ENCODE measurements around the gene ZNF778. TPM values are rescaled to one million over a fixed set of nuclear protein-coding genes. Genes with fewer than 3 reads are reported as not detected.

The ZNF778 gene
- total RNA-seq, 2 experiments from 2014 or later, result 8.1 to 9.3 TPM

DNA sequence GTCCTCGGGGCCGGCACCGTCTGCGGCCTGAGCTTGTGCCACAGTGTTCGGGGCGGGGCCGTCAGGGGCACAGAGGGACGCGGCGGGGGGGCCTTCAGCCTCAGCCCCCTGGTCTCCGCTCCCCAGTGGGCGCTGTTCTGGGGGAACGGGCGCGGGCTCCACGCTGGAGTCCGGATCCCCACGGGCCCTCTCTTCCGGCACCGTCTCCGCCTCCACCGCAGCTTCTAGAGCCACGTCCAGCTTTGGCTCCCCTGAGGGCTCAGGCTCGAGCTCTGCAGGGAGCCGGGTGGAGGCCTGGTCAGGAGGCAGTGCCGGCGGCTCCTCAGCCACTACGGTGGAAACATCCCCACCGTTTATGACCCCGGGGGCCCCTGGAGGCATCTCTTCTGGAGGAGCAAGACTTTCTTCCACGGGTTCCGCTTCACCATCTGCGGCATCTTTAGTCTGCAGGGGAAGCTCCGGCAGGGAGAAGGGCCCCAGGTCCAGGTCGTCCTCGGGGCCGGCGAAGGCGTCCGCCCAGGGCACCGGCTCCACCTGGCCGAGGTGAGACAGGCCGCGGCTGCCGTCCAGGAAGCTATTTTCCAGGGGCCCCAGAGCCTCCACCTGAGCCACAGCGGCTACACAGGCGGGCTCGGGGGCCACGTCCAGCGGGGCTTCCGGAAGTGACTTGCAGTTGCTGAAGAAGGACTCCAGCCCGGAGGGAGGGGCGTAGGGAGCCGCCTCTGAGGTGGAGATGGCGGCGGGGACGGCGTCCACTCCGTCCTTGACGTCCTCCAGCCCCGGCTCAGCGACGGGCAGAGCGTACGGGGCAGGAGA lies 62.4 kb downstream of the ZNF778 start:
- Mint-ChIP-seq H3K36me3 (peaks cover 8% of the 10 kb centered on the region), H3K4me3 (no peak overlapping the region), H3K9me3 (ENCODE audit: low read depth) (no peaks in the 10 kb centered on the region), H3K27ac (no peak overlapping the region), H3K27me3 (no peaks in the 10 kb centered on the region), H3K4me1 (no peaks in the 10 kb centered on the region)
- ATAC-seq (no peak), DNase-seq (no peak)
- CTCF ChIA-PET, result interaction anchor here (1.1 kb wide), 2 partner anchors 9 to 18 kb away, joined by 3 read pairs; no protein-coding TSS in a partner anchor

DNA sequence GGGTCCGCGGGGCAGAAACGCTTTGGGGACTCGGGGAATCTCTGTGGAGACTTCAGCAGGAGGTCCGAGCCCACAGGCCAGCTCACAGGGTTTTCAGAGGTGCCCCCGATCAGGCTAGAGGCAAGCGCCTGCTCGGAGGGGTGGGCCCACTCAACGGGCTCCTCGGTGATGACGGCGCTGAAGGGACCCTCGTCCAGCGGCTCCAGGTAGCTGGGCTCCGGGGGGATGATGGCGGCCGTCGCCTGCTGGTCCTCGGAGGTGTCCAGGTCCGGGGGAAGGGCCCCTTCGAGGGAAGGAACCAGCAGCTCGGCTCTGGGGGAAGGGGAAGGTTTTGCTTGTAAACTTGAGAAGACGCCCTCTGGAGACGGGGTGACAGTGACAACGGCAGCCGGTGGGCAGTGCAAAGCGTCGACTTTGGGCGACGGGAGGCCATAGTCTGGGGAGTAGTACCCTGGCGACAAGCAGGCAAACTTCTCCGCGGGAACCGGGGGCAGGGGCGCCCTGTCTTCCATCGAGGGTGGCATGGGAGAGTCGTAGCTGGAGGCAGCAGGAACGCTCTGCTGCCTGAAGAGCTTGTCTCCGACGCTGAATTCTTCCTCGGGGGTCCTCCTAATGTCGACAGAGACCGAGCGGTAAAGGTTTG lies 63.2 kb downstream of the ZNF778 start:
- Mint-ChIP-seq H3K27ac (no peak overlapping the region), H3K4me1 (no peaks in the 10 kb centered on the region), H3K4me3 (no peak overlapping the region), H3K27me3 (no peaks in the 10 kb centered on the region), H3K36me3 (peaks cover 4% of the 10 kb centered on the region), H3K9me3 (ENCODE audit: low read depth) (no peaks in the 10 kb centered on the region)
- no peak for DNase-seq
- no peak for ATAC-seq
- CTCF ChIA-PET, result interaction anchor here (1.1 kb wide), 2 partner anchors 8 to 17 kb away, joined by 3 read pairs; no protein-coding TSS in a partner anchor

DNA sequence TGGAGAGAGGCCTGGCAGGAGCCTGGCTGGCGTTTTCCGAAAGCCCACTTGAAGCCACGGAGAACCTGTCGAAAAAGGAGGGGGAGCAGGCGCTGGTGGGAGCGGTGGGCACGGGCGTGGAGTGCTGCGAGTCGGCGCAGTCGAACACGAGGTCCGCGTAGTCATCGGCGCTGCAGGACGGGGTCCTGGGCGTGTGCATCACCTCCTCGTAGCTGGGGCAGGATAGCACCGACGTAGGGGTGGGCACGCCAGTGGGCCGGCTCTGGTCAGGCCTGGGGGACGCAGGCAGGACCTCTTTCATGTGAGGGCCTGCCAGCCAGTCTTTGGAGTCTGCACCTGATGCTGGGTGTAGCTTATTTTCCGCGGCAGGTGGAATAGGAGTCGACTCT lies 63.7 kb downstream of the ZNF778 start:
- no peak for DNase-seq
- no peaks in the 10 kb centered on the region for H3K4me1 Mint-ChIP-seq
- no peaks in the 10 kb centered on the region for H3K9me3 Mint-ChIP-seq (ENCODE audit: low read depth)
- no peak overlapping the region for H3K27ac Mint-ChIP-seq
- no peak overlapping the region for H3K4me3 Mint-ChIP-seq
- ATAC-seq, result no peak
- CTCF ChIA-PET, result interaction anchor here (1.1 kb wide), 2 partner anchors 8 to 17 kb away, joined by 3 read pairs; no protein-coding TSS in a partner anchor
- H3K36me3 Mint-ChIP-seq, result peaks cover 4% of the 10 kb centered on the region
- no peaks in the 10 kb centered on the region for H3K27me3 Mint-ChIP-seq

DNA sequence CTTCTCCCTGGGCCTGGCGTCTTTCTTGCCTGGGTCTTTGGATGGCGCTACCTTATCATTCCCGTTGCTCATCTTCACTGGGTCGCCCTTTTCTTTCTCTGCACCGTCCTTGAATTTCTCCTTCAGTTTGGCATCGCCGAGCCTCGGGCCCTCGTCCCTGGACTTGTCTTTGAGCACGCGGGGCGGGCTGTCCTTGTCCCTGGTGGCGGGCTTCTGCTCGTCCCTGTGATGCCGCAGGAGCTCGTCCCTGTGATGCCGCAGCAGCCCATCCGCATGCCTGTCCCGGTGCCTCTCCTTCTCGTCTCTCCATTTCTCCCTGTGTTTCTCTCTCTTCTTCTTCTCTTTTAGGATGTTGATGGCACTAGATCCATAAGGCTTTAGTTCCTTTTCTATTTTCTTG lies 64.3 kb downstream of the ZNF778 start:
- no peak overlapping the region for H3K4me3 Mint-ChIP-seq
- CTCF ChIA-PET, result no interaction called here
- no peaks in the 10 kb centered on the region for H3K27me3 Mint-ChIP-seq

DNA sequence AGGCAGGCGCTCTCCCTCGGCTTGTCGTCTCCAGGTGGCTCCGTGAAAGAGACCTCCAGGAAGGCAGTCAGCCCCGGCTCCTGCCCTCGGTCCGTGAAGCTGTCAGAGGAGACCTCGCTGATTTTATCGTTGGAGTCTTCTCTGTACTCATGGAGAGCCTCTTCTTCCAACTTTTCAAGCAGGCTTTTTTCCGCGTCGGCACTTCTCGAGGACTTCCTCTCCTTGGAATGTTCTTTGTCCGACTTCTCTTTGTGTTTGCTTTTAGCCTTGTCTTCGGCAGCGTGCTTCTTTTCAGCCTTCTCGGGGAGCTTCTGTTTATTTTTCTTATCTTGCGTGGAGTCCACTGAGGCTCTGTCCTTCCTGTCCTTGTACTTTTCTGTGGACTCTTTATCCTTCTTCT lies 65.0 kb downstream of the ZNF778 start:
- DNase-seq (no peak), ATAC-seq (no peak)
- no peak overlapping the region for H3K4me3 Mint-ChIP-seq
- CTCF ChIA-PET, result no interaction called here
- peaks cover 7% of the 10 kb centered on the region for H3K36me3 Mint-ChIP-seq
- no peak overlapping the region for H3K27ac Mint-ChIP-seq
- H3K9me3 Mint-ChIP-seq (ENCODE audit: low read depth), result no peaks in the 10 kb centered on the region
- no peaks in the 10 kb centered on the region for H3K27me3 Mint-ChIP-seq
- H3K4me1 Mint-ChIP-seq, result no peaks in the 10 kb centered on the region

More for the DNA sequence above, 64.3 kb downstream of the ZNF778 start:
- DNase-seq, result no peak
- Mint-ChIP-seq H3K4me1 (no peaks in the 10 kb centered on the region), H3K36me3 (peaks cover 6% of the 10 kb centered on the region), H3K27ac (no peak overlapping the region), H3K9me3 (ENCODE audit: low read depth) (no peaks in the 10 kb centered on the region)
- ATAC-seq, result no peak

DNA sequence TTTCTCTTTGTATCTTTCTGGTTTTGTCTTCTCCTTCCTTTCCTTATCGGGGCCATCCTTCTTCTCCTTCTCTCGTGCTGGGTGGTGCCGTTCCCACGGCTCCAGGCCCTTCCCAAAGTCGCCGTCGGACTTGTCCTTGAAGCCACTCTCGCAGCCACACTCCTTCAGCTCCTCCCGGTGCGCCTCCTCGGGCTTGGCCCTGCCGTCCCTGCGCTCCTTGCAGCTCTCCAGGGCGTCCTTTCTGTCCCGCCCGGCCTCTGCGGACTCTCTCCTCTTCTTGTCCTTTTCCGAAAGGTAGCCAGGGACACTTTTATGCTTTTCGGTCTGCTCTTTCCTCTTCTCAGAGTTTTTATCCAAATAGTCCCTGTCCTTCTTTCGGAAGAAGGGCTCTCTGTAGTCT lies 65.9 kb downstream of the ZNF778 start:
- DNase-seq, result no peak
- no peaks in the 10 kb centered on the region for H3K9me3 Mint-ChIP-seq (ENCODE audit: low read depth)
- H3K27ac Mint-ChIP-seq, result no peak overlapping the region
- no peak overlapping the region for H3K4me3 Mint-ChIP-seq
- no peaks in the 10 kb centered on the region for H3K4me1 Mint-ChIP-seq
- ATAC-seq, result no peak
- no peaks in the 10 kb centered on the region for H3K27me3 Mint-ChIP-seq
- H3K36me3 Mint-ChIP-seq, result peaks cover 8% of the 10 kb centered on the region
- CTCF ChIA-PET, result no interaction called here

DNA sequence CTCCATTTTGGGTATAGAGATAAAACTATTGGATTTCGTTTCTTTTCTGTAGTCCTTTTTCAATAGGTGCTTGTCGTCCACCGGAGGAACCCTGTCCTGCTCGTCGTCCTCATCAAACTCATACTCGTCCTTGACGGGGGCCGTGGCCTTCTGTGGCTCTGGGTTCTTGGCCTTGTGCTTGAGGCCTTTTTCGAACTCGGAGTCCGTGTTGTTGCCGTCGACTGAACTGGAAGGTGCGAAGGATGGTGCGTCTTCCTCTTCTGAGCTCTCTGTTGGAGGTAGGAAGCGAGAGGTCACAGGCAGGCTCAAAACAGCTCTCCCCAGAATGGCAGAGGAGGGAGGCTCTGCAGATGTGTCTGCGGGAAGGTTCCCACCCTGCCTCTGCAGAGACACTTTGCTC lies 67.9 kb downstream of the ZNF778 start:
- Mint-ChIP-seq H3K36me3 (peaks cover 8% of the 10 kb centered on the region), H3K27me3 (no peaks in the 10 kb centered on the region), H3K4me1 (peaks cover 2% of the 10 kb centered on the region), H3K9me3 (ENCODE audit: low read depth) (no peaks in the 10 kb centered on the region), H3K27ac (no peak overlapping the region), H3K4me3 (no peak overlapping the region)
- DNase-seq, result no peak
- no peak for ATAC-seq
- CTCF ChIA-PET, result no interaction called here

DNA sequence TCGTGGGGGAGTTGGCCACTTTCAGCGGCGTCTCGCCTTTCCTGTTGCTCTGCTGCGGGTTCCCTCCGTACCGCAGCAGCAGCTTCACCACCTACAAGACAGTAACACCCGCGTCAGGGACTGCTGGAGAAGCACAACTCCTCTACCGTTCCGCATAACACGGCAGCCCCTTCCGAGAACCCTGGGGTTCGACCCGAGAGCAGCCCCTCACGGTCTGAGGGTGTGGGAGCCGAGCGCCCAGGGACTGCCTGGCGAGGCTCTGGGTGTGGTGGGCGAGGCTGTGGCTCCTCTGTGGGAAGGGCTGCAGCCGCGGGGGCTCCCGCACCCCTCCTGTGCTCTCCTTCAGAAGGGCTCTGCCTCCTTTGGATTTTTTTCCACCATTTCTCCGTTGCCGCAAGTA lies 68.6 kb downstream of the ZNF778 start:
- Mint-ChIP-seq H3K27ac (no peak overlapping the region), H3K9me3 (ENCODE audit: low read depth) (no peaks in the 10 kb centered on the region), H3K4me3 (no peak overlapping the region), H3K27me3 (no peaks in the 10 kb centered on the region), H3K4me1 (peaks cover 2% of the 10 kb centered on the region), H3K36me3 (peaks cover 8% of the 10 kb centered on the region)
- CTCF ChIA-PET, result no interaction called here
- DNase-seq, result no peak
- no peak for ATAC-seq

Other genes starting within 250 kb of the ZNF778 start
- gene CBFA2T3, start 240.5 kb upstream of the ZNF778 start, total RNA-seq, result under 1 TPM in 1 of 2 experiments, not detected in 1; 0.21 TPM
- gene ACSF3, start 123.9 kb upstream of the ZNF778 start, total RNA-seq, result 10 to 100 TPM; 43.6 to 56.7 TPM
- gene CDH15, start 46.0 kb upstream of the ZNF778 start, total RNA-seq, result not detected
- not detected for gene SLC22A31, start 17.2 kb upstream of the ZNF778 start, total RNA-seq